Stimulated activated CD8-positive, alpha-beta memory T cell treated with anti-CD3 and anti-CD28 coated beads, Interleukin-7, amount 100 ng/mL, for 24 hours (primary cell): ENCODE data around the gene ANKLE2.
"Not testable (repeated sequence)": the region's sequence is repeated elsewhere in the genome, so short reads cannot be mapped to it uniquely, and the experiment has no call there.

Experiments used
- DNase-seq: peaks from one replicate; pipeline ENCODE4 v3.0.0-alpha.2; 2020; ENCODE audit warnings: low read depth

ANKLE2 gene

DNA sequence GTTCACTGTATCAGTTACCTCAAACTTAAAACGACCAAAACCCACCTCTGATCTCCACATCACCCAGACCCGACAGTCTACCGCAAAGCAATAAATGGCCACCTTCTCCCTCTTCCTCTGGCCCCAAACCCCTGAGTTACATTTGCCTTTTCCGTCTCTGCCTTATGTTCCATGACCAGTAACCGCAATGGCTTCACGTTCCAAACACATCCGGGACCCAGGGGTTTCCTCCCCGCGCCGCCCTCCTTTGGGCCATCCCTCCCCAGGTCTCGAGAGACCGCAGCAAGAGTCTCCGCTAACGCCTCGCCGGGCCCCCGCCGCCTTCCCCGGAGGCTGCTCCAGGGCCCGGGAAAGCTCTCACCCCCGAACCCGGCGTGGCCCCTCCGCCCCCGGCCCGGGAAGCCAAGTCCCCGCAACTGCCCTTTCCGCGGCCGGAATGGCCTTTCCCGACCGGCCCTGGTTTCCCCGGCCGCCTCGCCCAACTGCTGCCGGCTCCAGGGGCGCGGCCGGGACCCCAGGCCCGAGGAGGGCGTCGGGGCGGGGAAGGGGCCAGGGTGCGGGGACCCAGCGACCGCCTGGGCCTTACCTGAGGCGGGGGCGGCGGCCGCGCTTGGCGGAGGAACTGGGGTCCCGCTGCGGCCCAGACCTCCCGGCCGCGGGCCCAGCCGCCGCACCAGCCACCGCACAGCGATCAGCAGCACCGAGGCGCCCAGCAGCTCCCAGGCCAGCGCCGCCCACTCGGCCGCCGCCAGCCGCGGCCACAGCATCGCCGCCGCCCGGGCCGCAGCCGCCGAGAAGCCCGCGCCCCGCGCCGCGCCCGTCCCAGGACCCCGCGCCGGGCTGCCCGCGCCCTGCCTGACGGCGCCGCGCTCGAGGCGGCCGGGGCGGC lies at the start of gene ANKLE2:
Gene ANKLE2, minus strand, starts transcription at position 801 of the 889 bp plus-strand sequence. Its CDS starts 34 bp downstream, at position 767.
- DNase-seq: peak; percentile 38

DNA sequence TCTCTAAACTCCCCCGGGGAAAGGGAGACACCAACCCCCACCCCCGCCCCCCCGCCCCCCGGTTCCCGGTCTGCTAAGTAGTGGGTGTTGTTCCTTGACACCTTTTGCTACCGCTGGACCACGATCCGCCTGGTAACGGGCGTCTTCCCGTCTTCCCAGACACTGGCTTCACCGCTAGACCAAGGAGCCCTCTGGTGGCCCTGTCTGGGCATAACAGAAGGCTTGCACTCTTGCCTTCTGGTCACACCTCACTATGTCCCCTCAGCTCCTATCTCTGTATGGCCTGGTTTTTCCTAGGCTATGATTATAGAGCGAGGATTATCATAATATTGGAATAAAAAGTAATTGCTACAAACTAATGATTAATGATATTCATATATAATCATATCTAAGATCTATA lies 47.8 kb upstream of the ANKLE2 start:
- DNase-seq: not testable (repeated sequence)

DNA sequence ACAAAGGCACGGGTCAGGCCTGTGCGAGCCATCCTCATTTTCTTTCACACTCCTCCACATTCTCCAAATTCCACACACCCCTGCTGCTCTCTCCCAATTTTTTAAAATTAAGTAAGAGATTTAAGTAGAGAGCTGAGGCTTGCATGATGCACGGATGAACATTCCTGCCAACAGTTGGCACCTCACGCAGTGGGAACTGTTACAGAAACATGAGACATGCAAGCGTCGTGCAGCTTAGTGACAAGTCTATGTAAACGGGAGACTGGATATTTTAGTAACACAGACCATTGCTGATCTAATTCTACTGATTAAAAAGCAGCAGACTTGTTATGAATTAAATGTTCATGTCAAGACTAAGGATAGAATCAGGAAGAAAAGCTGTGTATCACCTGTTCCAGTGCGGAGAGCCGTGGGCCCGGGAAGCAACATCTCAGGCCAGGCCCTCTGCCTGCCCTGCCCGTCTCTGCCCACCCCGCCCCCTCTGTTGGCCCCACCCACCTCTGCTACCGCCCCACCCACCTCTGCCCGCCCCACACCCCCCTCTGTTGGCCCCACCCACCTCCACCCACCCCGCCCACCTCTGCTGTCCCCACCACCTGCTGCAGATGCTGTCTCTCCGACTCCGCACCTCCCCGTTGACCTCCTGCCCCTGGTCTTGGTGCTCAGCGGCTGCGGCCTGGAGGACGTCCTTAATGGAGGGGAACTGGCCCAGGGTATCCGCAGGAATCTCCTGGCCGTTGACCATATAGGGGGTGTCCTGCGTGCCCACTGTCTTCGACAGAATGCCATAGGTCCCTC lies 45.9 kb upstream of the ANKLE2 start:
- DNase-seq: no peak

DNA sequence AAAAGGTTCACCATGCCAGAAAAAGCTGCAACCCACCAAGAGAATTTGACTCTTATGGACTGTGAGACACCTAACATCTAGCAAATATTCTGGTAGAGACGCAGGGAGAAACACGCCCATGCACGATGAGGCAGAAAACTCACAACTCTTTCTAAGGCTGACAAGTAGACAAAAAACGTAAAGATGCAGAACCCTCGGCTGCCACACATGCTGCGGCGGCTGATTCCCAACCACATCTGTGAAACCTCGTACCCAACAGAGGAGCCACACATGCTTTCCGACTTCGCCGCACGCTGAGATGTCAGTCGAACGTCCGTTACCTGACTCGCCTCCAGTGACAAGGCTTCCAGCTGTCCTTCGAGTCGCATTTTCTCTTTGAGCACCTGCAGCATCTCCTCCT lies 45.2 kb upstream of the ANKLE2 start:
- DNase-seq: no peak

DNA sequence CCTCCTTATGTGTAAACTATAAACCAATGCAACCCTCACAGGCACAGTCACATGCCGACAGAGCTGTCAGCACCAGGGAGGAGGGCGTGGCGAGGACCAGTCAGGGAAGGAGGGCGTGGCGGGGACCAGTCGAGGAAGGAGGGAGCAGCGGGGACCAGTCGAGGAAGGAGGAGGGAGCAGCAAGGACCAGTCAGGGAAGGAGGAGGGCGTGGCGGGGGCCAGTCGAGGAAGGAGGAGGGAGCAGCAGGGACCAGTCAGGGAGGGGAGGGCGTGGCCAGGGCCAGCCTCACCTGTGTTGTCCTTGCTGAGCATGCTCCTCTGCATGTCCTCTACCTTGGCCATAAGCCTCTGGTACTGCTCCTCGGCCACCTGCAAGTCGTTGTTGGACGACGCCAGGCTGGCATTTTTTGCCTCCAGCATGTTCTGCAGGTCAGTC lies 42.8 kb upstream of the ANKLE2 start:
- DNase-seq: no peak

DNA sequence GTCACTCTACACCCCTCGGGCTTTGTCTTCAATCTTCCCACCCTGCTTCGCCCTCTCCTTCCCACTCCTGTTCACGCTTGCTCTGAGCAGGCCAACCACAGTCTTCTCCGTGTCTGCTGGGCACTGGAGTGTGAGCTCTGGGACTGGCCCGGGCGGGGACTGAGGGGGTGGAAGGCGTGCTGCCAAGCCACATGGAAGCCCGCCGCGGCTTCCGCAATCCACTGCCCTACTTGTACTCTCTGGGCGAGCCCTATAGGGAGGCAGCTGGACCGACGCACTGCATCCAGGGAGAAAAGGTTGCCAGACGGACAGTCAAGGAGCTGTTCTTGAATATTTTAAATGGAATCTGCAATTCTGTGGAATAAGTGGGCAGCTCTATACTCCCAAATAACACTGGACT lies 42.3 kb upstream of the ANKLE2 start:
- no peak for DNase-seq

DNA sequence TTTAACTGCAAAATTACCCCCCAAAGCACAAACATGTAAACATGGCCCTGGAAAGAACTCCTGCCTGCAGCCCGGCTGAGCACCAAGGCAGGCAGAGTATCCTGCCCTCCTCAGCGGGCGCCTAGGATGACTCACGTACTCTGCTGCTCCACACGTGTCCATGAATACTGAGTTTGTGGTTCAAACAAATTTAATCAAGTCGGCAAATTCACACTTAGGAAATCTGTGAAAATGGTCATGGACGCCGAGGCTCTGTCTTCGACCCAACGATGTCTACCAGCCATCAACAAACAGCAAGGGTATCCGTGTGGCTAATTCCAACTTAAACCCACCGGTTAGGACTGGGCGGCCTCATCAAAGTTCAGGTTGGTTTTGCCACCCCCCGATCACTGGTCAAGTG lies 41.5 kb upstream of the ANKLE2 start:
- DNase-seq: no peak

DNA sequence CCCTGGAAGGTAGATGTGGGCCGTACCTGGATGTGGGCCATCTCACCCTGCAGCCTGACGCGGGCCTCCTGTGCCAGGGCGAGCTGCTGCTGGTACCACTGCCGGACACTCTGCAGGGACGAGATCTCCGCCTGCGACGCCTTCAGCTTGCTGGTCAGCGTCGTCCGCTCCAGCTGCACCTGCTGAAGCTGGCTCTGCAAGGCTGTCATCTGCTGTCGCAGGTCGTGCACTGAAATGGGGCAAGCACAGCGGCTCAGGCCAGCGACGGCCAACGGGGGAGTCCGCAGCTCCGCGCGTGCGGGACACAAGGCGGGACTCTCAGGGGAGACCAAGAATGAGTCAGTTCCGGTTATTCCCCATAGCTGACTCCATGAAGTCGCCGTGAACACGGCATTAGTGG lies 40.1 kb upstream of the ANKLE2 start:
- no peak for DNase-seq

DNA sequence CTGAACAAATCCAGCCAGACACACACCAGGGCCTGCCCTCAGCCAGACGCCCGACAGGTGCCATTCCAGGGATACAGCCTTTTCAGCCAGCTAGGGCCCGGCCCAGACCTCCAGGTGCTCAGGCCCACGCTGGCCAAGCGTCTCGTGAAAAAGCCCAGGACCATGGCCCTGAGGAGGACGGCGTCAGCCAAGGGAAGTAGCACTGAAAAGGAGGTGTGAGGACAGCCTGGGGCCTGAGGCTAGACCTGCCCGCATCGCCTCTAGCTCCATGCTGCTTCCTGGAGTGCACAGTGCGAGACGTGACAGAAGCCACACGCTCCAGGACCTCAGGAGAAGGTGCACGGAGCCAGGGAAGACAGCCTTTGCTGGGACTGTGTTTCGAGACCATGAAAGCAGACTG lies 37.2 kb upstream of the ANKLE2 start:
- DNase-seq: no peak

DNA sequence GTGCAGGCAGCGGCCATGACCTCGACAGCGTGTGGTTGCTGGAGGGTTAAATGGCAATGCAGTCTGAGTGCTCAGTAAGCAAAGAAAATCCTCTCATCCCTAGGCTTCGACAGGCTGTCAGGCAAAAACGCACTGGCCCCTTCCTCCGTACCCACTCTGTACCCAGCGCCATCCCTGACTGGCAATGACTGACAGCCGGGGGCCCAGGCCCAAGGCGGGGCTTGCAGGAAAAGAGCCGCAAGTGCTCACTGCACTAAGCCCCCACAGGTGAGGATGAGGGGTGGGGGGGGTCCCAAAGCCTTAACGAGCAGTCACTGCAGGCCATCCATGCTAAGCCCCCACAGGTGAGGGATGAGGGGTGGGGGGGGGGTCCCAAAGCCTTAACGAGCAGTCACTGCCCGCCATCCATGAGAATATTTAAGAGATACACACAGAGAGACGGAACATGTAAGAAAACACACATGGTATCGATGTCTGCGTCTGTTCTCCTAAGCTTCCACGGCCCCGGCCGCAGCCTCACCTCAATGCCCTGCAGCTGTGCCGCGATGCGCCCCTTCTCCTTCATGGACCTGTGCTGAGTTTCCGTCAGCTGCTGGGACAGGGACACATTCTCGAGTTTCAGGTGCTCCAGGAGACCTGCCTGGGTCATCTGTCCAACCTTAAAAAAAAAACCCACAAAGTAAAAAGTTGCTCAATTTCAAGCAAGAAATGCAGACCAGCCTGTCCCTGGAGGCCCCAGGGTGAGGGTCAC lies 36.4 kb upstream of the ANKLE2 start:
- no peak for DNase-seq

DNA sequence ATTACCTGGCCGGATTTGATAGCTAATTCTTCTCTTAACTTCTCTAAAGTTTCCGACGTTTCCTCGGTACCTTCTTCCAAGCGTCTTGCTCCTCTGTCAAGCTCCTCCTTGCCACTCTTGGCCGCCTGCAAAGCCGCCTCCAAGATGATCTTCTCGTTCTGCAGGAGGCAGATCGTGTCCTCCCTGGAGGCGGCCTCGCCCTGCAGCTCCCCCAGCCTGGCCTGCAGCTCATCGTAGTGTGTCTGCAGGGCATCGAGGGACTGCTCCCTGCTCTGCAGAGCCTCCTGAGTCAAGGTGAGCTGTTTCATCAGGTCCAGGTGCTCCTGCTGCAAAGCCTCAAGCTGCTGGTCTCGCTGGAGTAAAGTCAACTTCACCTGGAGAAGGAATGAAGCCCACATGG lies 34.2 kb upstream of the ANKLE2 start:
- no peak for DNase-seq

DNA sequence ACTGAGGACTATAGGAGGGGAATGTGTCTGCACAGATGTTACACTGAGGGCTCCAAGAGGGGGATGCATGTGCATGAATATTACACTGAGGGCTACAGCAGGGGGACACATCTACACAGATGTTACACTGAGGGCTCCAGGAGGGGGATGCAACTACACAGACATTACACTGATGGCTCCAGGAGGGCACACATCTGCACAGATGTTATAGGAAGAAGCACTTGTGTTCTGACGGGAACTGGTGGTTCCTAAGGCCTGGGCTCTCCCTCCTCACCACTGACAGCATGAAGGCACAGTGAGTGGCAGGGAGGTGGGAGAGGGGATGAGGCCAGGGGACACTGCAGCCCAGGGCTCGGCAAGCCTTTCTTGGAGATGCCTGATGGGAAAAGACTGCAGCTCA lies 30.3 kb upstream of the ANKLE2 start:
- not testable (repeated sequence) for DNase-seq

DNA sequence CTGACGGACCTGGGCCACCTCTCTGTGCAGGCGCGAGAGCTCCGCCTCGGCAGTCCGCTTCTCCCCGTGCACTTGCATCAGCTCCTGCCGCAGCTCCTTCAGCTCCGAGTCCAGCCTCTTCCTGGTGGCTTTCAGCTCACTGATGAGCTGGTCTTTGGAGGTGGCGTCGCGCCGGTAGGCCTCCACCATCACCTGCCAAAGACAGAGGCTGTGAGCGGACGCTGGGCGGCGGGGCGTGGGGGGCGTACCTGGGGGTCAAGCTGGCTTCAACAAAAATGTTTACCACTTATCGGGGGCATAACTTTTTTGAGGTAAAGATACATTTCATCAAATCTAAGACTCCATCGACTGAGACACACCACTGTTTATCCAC lies 27.5 kb upstream of the ANKLE2 start:
- DNase-seq: no peak

DNA sequence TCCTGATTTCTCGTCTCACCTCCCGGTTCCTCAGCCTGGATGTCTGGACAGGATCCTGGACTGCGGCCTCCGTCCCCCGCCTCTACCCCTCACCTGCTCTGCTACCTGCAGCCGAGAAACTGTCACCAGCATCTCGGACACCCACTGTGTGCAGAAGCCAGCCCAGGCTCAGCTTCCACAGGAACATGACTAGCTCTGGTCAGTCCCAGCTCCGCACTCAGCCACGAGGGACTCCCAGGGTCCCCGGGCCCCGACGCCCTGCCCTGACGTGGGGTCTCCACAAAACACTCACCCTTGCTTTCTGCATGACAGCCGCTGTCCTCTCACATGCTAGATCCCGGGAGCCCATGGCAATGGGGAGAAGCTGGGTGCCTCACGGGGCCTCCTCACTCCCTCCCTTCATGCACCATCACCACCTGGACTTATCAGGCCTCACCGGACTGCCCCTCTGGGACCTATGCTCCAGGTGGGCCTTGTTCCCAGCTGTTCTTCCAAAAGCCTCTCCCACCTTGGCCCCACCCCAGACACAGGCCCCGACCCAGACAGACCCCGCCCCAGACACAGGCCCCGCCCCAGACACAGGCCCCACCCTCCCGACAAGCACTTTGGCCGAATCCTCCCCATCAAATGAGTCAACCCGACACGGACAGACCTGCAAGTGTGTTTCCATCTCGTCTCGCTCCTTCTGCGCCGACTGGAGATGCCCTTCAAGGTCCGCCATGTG lies 26.9 kb upstream of the ANKLE2 start:
- DNase-seq: no peak

DNA sequence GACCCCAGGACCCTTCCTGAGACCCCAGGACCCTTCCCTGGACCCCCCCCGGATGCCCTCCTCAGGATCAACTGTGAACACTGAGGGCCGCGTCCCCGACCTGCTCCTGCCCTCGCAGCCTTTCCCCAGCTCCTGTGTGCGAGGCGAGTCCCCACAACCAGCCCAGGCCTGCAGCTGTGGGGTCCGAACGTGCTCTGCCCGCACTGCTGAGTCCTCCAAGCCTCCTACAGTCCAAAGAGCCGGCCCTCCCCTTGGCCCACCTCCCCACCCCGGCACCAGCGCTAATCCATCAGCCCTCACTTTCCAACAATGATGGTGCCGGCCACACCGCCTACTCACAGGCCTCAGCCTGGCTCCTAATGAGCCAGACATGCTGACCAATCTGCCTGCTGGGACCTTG lies 26.2 kb upstream of the ANKLE2 start:
- no peak for DNase-seq

DNA sequence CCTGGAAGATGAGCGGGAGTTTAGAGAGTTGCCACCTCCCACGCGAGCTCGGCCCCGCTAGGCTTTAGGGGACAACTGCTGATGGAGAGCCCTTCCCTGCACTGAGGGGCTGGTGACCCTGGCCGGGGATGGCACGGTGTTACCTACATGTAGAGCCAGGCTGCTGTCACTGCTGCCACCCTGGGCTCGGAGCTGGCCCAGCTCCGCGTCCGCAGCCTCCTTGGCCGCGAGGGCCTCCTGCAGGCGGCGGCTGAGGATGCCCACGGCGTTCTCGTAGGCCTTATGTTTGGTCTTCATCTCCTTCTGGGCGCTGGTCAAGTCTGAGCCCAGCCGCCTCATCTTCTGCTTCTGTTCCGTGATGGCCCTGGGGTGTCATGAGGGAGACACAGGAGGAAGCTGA lies 24.6 kb upstream of the ANKLE2 start:
- no peak for DNase-seq

DNA sequence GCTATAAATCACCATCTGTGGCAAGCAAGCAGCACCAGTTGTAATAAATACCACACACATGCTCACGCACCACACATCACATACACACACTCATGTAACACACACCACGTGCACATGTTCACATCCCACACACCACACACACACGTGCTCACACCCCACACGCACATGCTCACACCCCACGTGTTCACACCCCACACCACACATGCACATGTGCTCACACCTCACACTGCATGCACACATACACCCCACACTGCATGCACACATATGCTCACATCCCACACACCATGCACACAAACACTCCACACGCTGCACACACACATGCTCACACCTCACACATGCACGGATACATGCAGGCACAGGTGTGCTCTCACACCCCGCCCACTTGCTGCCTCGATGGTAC lies 22.9 kb upstream of the ANKLE2 start:
- no peak for DNase-seq

DNA sequence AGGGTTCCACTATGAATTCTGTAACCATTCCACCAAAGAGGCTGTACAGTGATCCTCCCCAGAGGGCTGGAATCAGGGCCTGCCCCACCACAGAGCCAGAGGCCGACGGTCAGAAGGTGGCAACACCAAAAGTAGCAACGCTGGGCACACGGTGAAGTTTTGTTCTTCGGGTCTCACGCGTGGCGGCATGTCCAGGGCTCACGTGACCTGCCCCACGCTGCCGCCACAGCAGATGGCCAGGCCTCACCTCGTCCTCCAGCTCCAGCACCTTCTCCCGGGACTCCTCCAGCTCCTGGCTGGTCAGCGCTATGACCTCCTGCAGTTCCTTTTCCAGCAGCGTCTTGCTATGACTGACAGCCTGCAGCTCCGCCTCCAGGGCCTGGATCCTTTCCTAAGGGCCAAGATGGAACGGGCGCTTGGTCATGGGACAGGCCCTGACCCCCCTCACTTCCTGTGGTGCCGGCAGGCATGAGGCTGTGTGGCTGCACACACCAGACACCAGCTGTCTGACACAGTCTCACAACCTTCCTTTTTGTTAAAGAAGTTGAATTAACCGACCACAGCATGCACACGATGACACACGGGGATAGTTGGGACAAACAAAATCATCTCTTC lies 22.4 kb upstream of the ANKLE2 start:
- no peak for DNase-seq

DNA sequence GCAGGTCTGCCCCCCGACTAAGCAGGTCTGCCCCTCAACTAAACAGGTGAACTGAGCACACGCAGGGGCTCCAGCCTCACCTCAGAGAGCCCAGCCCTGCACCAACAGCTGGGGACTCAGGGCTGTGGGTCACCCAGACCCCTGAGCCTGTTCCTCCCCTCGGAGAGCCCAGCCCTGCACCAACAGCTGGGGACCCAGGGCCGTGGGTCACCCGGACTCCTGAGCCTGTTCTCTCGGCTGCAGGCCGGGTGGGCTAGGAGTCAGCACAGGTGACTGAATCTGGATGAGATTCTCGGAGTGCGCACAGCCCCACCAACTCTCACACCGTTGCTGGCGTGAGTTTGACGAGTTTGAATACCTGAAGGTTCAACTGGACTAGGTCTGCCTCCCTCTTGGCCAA lies 20.3 kb upstream of the ANKLE2 start:
- no peak for DNase-seq

DNA sequence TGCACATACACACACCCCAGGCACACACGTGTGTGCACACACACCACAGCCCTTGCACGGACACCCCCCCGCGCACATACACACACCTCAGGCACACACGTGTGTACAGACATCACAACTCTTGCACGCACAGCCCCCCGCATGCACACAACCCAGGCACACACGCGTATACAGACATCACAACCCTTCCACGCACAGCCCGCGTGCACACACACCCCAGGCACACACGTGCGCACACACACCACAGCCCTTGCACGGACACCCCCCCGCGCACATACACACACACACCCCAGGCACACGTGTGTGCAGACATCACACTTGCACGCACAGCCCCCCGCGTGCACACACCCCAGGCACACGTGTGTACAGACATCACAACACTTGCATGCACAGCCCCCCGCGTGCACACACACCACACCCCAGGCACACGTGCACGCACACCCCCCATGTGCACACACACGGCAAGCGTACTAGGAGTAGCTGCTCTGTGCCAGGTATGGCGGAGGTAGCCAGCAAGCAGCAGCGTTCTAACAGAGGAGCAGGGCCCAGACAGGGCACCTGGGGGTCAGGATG lies 18.2 kb upstream of the ANKLE2 start:
- no peak for DNase-seq

DNA sequence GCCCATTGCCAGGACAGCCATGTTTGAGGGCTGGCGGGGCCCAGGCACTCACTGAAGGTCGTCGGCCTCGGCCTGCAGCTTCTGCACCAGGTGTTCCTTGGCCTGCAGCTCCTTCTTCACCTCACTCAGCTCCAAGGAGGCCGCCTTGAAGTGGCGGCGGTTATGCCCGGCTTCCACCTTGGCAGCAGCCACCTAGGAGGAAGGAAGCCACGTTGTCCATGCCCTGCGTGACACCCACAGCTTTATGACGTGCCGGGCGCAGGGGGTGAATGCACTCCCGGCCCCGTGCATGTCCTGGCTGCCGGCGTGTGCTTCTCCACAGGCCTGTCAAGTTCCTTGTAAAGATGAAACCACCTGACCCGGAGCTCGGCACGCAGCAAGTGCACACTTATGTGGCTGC lies 16.0 kb upstream of the ANKLE2 start:
- no peak for DNase-seq
